NB4 (cell line): ENCODE measurements around the gene KRT79.

Source experiments
- MYC ChIP-seq: IDR thresholded peaks from 2 replicates; pipeline ENCODE4 v1.6.1; 2011; ENCODE audit warnings: low read depth, low read length
- POLR2A ChIP-seq: IDR thresholded peaks from 2 replicates; pipeline ENCODE4 v1.6.1; 2011; ENCODE audit warnings: mild to moderate bottlenecking; ENCODE audit not compliant: insufficient read length; ENCODE audit errors: extremely low read depth
- TF ChIP-seq, protein P1 (sequence below): IDR thresholded peaks from one replicate; pipeline ENCODE4 v1.5.1; 2012; ENCODE audit warnings: low read depth, low read length
- TF ChIP-seq, protein P2 (sequence below): IDR thresholded peaks from 2 replicates; pipeline ENCODE4 v1.6.1; 2011; ENCODE audit warnings: low read depth, low read length

DNA sequence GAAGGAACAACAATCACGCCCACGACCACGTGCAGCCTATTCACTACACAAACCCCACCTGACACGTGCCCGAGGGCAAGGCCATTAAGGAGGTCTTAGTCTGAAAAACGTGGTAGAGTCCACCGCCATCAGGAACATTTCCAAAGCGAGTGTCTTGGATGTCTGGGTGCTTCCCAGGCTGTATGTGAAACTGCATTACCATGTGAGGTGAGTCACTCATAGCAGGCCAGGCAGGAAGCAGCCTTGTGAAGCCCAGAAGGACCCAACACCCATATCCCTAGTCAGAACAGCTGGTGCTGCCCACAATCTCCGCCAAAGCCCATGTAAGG lies 3.3 kb upstream of the KRT79 start:
- TF ChIP-seq, protein P1, sequence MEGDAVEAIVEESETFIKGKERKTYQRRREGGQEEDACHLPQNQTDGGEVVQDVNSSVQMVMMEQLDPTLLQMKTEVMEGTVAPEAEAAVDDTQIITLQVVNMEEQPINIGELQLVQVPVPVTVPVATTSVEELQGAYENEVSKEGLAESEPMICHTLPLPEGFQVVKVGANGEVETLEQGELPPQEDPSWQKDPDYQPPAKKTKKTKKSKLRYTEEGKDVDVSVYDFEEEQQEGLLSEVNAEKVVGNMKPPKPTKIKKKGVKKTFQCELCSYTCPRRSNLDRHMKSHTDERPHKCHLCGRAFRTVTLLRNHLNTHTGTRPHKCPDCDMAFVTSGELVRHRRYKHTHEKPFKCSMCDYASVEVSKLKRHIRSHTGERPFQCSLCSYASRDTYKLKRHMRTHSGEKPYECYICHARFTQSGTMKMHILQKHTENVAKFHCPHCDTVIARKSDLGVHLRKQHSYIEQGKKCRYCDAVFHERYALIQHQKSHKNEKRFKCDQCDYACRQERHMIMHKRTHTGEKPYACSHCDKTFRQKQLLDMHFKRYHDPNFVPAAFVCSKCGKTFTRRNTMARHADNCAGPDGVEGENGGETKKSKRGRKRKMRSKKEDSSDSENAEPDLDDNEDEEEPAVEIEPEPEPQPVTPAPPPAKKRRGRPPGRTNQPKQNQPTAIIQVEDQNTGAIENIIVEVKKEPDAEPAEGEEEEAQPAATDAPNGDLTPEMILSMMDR, result no peak
- TF ChIP-seq, protein P2, sequence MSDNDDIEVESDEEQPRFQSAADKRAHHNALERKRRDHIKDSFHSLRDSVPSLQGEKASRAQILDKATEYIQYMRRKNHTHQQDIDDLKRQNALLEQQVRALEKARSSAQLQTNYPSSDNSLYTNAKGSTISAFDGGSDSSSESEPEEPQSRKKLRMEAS, result peak; percentile 58
- TF ChIP-seq POLR2A, result no peak
- peak; percentile 30; the same call in 1 of the 2 replicates for TF ChIP-seq MYC
